Measurements from ENCODE around the gene ACTN1.

- TF ChIP-seq EZH2 (IDR thresholded peaks at IDR 0.05), result no peak
- TF ChIP-seq CTCF (IDR thresholded peaks at IDR 0.05), result peak; percentile 50
These were observed 37.3 kb downstream of the ACTN1 start for GRCh38 chr14:68941820-68942219.
